HG02623 (cell line): ENCODE results near the gene FOXP4.

Experiments used
- ATAC-seq: cut with Tn5 transposase; IDR thresholded peaks from one replicate; pipeline ENCODE4 v1.9.1; 2021; ENCODE audit warnings: moderate library complexity; ENCODE audit not compliant: unreplicated experiment

FOXP4 gene

DNA sequence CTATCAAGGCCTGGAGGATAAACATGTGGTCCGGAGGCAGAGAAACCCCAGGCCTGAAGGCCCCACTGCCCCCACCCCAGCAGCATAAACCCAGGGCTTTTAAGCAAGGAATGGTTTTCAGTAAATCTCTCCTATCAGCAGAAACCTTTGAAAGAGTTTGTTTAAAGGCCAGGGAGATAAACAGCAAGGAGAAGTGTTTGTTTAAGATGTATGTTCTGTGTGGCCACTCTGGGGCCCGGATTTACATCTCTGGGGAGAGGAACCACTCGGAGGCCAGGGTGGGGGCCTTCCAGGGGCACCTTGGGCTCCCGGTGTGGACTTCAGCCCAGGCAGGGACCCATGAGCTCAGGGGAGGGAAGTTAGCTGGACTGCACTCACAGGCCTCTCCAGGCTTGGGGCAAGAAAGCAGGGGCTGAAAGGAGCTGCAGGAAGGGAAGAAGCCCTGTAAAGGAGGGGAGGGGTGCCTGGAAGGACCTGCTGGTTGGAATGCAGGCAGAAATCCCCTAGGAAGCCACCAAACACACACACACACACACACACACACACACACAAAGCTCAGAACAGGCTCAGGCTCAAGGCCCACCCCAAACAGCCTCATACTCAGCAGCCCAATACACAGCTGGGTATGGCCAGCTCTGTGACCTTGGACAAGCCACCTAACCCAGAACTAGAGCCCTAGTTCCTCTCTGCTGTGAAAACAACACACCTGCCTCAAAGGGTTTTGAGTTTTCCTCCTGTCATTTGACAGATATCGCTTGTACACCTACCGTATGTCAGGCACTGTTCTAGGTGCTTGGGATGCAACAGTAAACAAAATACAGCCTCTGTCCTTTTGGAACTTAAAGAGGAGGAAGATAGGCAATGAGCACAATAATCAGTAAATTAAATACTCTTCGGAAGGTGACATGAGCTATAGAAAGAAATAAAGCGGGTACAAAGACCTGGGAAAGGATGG lies 26.2 kb upstream of the FOXP4 start:
- no peak for ATAC-seq

DNA sequence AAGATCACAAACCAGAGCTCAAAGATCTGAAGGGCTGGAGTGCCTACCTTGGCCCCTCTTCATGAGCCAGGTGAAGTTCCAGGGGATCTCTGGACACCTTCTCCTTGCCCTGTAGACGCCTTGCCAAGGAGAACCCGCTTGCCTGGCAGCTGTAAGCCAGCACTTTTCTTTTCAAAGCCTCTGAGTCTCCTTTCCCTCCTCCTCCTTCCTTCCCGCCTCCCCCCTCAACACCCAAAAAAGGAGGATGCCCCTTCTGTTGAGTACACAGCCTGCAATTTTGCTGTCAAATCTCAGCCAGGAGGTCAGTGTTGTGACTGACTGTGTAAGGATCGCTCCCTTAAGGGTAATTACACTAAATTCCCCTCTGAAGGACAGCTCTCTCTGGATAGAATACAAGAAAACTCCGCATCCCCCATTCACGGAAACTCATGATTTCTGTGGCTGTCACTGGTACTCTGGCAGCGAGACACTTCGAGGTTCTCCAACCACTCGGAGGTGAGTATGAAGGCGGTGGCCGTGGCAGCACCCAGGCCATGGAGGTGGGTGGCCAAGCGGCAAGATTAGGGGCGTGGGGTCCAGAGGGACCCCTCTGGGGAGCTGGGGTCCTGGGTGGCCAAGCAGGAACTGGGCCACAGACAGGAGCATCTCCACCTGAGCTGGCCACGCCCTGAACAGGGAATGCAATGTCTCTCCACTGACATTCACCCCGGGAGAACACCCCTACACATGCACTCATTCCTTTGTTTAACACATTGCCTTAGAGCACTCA lies 23.2 kb upstream of the FOXP4 start:
- ATAC-seq, result no peak

- ATAC-seq, result no peak
These were observed 22.1 kb upstream of the FOXP4 start for GRCh38 chr6:41523915-41524633.

GRCh38 chr6:41524634-41525011 lies 21.6 kb upstream of the FOXP4 start:
- ATAC-seq, result no peak

DNA sequence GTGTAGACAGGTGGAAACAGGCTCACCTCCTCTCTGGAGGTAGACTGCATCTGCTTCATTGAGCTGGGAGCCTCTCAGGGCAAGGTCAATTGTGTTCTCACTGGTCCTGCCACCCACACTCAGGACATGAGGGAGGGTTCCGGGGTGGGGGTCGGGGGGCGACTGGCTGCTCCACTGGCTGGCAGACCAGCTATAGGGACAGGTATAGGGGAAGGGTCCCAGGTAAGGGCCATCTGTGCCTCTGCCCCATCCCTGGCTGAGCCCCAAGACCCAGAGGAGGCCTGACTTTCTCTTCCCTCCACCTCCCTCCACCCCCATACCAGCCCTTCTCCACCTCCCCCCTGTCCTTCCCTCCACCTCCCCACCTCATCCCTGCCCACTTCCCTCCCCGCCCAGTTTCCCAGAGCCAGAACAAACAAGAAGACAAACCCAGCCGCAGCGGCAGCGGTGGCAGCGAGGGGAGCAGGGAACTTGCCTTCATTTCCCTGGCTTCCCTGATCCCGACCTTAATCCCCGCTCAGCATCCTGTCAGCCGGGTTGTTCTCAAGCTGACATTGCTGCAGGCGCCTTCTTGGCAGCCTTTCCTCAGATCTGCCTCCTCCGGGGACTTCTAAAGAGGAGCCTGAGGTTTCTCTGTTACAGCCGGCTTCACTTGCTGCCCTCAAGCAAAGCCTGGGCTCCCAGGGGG lies 18.3 kb upstream of the FOXP4 start:
- no peak for ATAC-seq

- no peak for ATAC-seq
These were observed 17.7 kb upstream of the FOXP4 start for GRCh38 chr6:41528409-41528963.

GRCh38 chr6:41529049-41529448 lies 17.1 kb upstream of the FOXP4 start:
- ATAC-seq, result no peak

GRCh38 chr6:41529970-41530369 lies 16.2 kb upstream of the FOXP4 start:
- no peak for ATAC-seq

- no peak for ATAC-seq
These were observed 15.7 kb upstream of the FOXP4 start for GRCh38 chr6:41530476-41530875.

- no peak for ATAC-seq
These were observed 15.2 kb upstream of the FOXP4 start for GRCh38 chr6:41531016-41531415.

DNA sequence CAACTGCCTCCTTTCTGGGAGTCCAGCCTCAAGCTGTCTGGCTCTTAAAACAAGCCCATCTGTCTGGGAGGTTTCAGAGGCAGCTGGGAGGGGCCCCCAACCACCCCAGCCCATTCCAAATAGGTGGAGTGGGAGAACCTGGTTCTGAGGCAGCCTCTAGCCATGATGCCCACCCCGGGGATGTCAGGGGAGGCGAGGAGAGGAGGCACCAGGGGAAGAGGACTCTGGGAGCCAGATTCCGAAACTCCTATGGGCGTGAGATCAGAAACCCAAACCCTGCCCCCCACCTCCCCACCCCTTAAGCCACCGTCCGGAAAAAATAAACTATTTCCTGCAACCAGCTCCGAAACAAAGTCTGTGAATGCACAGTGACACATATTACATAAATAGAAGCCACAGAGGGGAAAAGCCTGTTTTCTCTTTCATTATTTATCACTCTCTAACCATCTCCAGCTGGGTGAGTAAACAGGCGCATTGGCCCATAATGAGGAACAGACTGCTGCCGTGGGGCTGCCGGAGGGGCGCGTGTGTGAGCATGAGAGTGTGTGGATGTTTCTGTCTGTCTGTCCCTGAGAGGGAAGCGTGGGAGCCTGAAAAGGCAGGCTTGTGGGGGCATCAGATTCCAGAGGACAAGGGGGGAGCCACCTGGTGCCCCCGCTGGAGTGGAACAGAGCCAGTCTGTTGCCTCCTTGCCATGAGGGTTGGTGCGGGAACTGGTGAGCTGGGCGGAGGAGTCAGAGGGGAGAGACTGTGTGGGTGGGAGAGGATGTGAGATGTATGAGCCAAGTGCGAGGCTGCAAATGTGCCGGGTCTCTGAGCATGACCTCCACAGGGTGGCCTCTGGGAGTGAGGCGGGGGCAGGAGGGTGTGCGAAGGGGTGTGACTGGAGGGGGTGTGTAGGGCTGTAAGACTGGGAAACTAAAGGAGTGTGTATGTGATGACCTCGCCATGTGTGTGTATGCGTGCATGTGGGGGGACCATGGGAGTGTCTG lies 14.3 kb upstream of the FOXP4 start:
- peak; percentile 81 for ATAC-seq

- ATAC-seq, result no peak
These were observed 10.4 kb upstream of the FOXP4 start for GRCh38 chr6:41535766-41536165.

- no peak for ATAC-seq
These were observed 9.1 kb upstream of the FOXP4 start for GRCh38 chr6:41536795-41537758.

DNA sequence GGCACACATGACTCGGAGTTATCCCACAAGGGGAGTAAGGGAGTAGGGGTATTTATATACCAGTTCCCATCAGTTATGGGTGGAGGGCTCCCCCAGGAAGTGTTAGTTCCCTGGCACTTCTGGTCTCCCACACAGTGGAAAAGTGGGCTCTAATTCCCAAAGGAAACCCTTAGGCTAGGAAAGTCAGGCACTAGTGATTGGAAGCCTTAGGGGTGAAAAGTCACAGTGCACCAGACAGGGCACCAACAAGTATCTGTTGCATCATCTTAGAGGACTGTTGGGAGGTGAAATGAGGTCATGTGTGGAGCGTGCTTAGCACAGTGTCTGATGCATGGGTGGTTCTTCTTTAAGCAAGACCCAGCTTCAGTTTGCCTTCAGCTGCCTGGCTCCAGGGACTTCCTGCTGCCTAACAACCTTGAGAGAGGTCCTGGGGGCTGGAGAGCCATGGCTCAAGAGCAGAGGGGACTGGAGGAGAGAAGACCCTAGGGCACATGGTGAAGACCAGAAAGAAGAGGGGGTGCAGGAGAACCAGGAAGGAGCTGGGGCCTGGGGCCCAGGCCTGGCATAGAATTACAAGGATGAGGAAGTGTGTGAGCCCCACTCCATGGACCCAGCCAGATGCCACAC lies 7.5 kb upstream of the FOXP4 start:
- no peak for ATAC-seq

DNA sequence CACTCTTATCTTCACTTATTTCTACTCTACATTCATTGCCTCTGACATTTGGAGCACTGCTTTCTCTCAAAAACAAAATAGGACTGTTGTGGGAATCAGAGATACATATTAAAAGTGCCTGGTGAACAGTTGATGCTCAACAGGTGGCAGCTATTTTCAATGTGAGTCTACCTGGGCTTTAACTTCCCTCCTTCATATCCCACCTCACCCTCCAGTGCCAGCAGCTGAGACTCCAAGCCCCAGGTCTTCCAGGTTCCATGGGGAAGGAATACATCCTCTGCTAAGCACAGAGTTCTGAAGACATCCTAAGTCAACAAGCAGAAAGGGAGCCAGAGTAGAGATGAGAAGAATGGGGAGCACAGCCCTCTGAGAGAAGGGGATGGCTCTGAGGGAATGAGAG lies 7.0 kb upstream of the FOXP4 start:
- no peak for ATAC-seq

GRCh38 chr6:41541364-41541763 lies 4.8 kb upstream of the FOXP4 start:
- ATAC-seq, result no peak

- no peak for ATAC-seq
These were observed 3.1 kb upstream of the FOXP4 start for GRCh38 chr6:41543087-41543486.

DNA sequence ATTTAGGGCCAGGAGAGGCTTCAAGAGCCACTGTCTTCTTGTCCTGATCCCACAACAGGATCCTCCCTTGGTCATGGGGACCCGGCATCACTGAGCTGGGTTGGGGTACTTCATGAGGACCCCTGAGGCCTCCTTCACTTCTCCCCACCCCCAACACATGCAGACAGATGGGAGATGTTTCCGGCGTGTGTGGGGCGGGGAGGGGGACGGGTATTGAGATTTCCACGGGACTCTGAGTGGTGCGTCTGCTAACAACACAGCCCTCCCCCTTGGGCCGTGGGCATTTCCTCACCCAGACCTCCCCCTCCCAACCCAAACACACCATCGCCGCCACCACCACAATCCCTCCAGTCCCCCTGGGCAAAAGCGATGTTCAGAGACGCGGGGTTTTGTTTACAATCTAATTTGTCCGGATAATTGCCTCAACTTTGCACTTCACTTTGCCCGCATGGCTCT lies 906 bp upstream of the FOXP4 start:
- ATAC-seq, result no peak
